Measurements from ENCODE around the gene MTHFD1. TPM values are rescaled to one million over a fixed set of nuclear protein-coding genes. Genes with fewer than 3 reads are reported as not detected.

Gene MTHFD1
- total RNA-seq, 4 donors from 2014 or later, result 27.6 to 66.0 (median 53.8) TPM

- DNase-seq, result no peak
- H3K4me3 ChIP-seq, result no peak overlapping the region
- no peaks in the 10 kb centered on the region for H3K4me1 ChIP-seq
- no peaks in the 10 kb centered on the region for H3K27me3 ChIP-seq
- TF ChIP-seq POLR2A (IDR thresholded peaks at IDR 0.05), result no peak
- no peak for TF ChIP-seq CTCF (IDR thresholded peaks at IDR 0.05)
- WGBS, 2 donors, result 94 to 100% methylated on average over 1 of the region's 1 CpG
- peaks cover 0 to 100% (median under 1%) of the 10 kb centered on the region in 3 donors for H3K36me3 ChIP-seq
- H3K9me3 ChIP-seq, result no peaks in the 10 kb centered on the region
- no peak overlapping the region for H3K27ac ChIP-seq
- intact Hi-C loops (cut with DNase I), result no loop called here
Observed at GRCh38 chr14:64422005-64422404, 33.9 kb downstream of the MTHFD1 start.

GRCh38 chr14:64422756-64423155, 34.6 kb downstream of the MTHFD1 start:
- DNase-seq, result no peak
- no peaks in the 10 kb centered on the region for H3K9me3 ChIP-seq
- H3K4me3 ChIP-seq, result no peak overlapping the region
- H3K36me3 ChIP-seq, result peaks cover 0 to 100% (median 6%) of the 10 kb centered on the region in 3 donors
- TF ChIP-seq CTCF (IDR thresholded peaks at IDR 0.05) (no peak), POLR2A (IDR thresholded peaks at IDR 0.05) (no peak)
- no peaks in the 10 kb centered on the region for H3K4me1 ChIP-seq
- 85 to 91% methylated on average over 7 of the region's 7 CpGs for WGBS, 2 donors
- intact Hi-C loops (cut with DNase I), result no loop called here
- no peak overlapping the region for H3K27ac ChIP-seq
- no peaks in the 10 kb centered on the region for H3K27me3 ChIP-seq

GRCh38 chr14:64423987-64424386, 35.8 kb downstream of the MTHFD1 start:
- intact Hi-C loops (cut with DNase I), result no loop called here
- 67 to 90% methylated on average over 6 of the region's 6 CpGs for whole genome bisulfite sequencing, 2 donors
- no peak overlapping the region for H3K27ac ChIP-seq
- TF ChIP-seq CTCF (IDR thresholded peaks at IDR 0.05), result no peak
- no peak for TF ChIP-seq POLR2A (IDR thresholded peaks at IDR 0.05)
- DNase-seq, result no peak
- H3K4me3 ChIP-seq, result no peak overlapping the region
- H3K27me3 ChIP-seq, result no peaks in the 10 kb centered on the region
- no peaks in the 10 kb centered on the region for H3K4me1 ChIP-seq
- H3K36me3 ChIP-seq, result peaks cover 0 to 100% (median 6%) of the 10 kb centered on the region in 3 donors
- H3K9me3 ChIP-seq, result no peaks in the 10 kb centered on the region

- intact Hi-C loops (cut with DNase I), result no loop called here
- WGBS, 2 donors, result 76 to 95% methylated on average over 3 of the region's 3 CpGs
- no peak for DNase-seq
Observed at GRCh38 chr14:64434528-64434927, 46.4 kb downstream of the MTHFD1 start.

More at GRCh38 chr14:64434528-64434927, 46.4 kb downstream of the MTHFD1 start:
- H3K36me3 ChIP-seq, result peaks cover 0 to 95% (median 19%) of the 10 kb centered on the region in 3 donors
- no peak overlapping the region for H3K27ac ChIP-seq
- no peaks in the 10 kb centered on the region for H3K4me1 ChIP-seq
- H3K27me3 ChIP-seq, result no peaks in the 10 kb centered on the region
- no peaks in the 10 kb centered on the region for H3K9me3 ChIP-seq
- H3K4me3 ChIP-seq, result no peak overlapping the region
- TF ChIP-seq POLR2A (IDR thresholded peaks at IDR 0.05) (no peak), CTCF (IDR thresholded peaks at IDR 0.05) (no peak)
